Body of pancreas (tissue), 4 donors: ENCODE measurements around the gene EHMT1.

ENCODE experiments used
- CTCF ChIP-seq, 7 experiments: fragments of 450-650 bp in 4 of 7; fragments of 200-600 bp in 3 of 7; sonication (generic) in 3 of 7; IDR thresholded peaks; one replicate each; pipeline ENCODE4 v1.5.1; 2016 to 2019; ENCODE audit warnings: antibody characterized with exemption in 7 of 7
- POLR2A ChIP-seq, 3 donors: fragments of 450-650 bp; IDR thresholded peaks; one replicate each; pipeline ENCODE4 v1.6.1; 2016; ENCODE audit warnings: antibody characterized with exemption in 3 of 3, mild to moderate bottlenecking in 2 of 3

GRCh38 chr9:137761793-137762192 is 143.0 kb downstream of the EHMT1 start:
- TF ChIP-seq CTCF (IDR thresholded peaks at IDR 0.05) (no peak), POLR2A (IDR thresholded peaks at IDR 0.05) (no peak)
